Measurements from ENCODE around the gene KRTAP5-6.
"Not testable (repeated sequence)": the region's sequence is repeated elsewhere in the genome, so short reads cannot be mapped to it uniquely, and the experiment has no call there.

DNA sequence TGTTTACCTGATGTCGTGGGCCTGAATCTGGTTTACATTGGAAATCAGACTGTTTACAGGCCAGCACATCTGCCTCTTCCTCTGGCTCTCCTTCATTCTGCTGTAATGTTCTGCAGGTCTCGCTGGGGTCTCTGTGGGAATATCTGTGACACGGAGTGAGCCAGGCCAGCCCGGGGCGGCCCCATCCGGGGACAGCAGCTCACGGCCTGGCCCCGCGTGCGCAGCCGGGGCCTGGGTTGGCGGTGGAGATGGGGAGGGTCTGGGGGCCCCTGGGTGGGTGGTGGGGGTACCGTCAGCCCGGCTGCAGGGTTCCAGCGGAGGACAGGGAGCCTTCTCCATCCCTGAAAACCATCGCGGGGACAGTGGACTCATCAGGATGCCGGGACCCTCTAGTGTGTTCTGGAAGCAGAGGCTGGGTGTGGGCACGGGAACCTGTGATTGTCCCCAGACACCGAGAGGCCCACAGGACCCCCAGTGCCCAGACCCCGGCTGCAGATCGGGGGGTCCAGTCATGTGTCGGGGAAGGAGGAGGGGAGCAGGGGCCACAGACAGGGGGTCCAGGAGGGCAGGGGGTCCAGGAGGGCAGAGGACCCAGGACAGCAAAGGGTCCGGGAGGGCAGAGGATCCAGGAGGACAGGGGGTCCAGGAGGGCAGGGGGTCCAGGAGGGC lies 13.0 kb upstream of the KRTAP5-6 start:
- TF ChIP-seq LEF1 (IDR thresholded peaks at IDR 0.05; ENCODE audit: borderline replicate concordance); FOXA1 (IDR thresholded peaks at IDR 0.05); SUZ12 (IDR thresholded peaks at IDR 0.05); FOXM1 (IDR thresholded peaks at IDR 0.05; ENCODE audit: borderline replicate concordance); FOXK2 (IDR thresholded peaks at IDR 0.05); ARNT (IDR thresholded peaks at IDR 0.05); SP1 (IDR thresholded peaks at IDR 0.05); BHLHE40 (IDR thresholded peaks at IDR 0.05; ENCODE audit: borderline replicate concordance); L3MBTL2 (conservative IDR thresholded peaks at IDR 0.05); ELF4 (IDR thresholded peaks at IDR 0.05): not testable (repeated sequence)
- TF ChIP-seq, protein P1, sequence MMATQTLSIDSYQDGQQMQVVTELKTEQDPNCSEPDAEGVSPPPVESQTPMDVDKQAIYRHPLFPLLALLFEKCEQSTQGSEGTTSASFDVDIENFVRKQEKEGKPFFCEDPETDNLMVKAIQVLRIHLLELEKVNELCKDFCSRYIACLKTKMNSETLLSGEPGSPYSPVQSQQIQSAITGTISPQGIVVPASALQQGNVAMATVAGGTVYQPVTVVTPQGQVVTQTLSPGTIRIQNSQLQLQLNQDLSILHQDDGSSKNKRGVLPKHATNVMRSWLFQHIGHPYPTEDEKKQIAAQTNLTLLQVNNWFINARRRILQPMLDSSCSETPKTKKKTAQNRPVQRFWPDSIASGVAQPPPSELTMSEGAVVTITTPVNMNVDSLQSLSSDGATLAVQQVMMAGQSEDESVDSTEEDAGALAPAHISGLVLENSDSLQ (IDR thresholded peaks at IDR 0.05) = not testable (repeated sequence)
